Fibroblast of lung (primary cell): ENCODE data around the gene PTTG1IP2. TPM values are rescaled to one million over a fixed set of nuclear protein-coding genes. Genes with fewer than 3 reads are reported as not detected.

Experiments
- DNase-seq, 2 donors: peaks; one replicate each; pipeline versions ENCODE4 v3.0.0 to v3.0.0-alpha.2; 2010; ENCODE audit warnings: low read depth in 2 of 2
- H2AFZ ChIP-seq: 2 replicates; pipeline ENCODE4 v1.5.1; 2012; ENCODE audit warnings: low read length, control low read depth, inconsistent platforms
- H3K27ac ChIP-seq: 2 replicates; pipeline ENCODE4 v1.5.1; 2011; ENCODE audit warnings: low read length, control low read depth; ENCODE audit not compliant: insufficient read depth
- H3K27me3 ChIP-seq: 2 replicates; pipeline ENCODE4 v1.5.1; 2011; ENCODE audit warnings: mild to moderate bottlenecking, low read length; ENCODE audit not compliant: control insufficient read depth, insufficient read depth
- H3K36me3 ChIP-seq: 2 replicates; pipeline ENCODE4 v1.5.1; 2011; ENCODE audit warnings: low read length; ENCODE audit not compliant: control insufficient read depth, insufficient read depth
- H3K4me1 ChIP-seq: 2 replicates; pipeline ENCODE4 v1.5.1; 2011; ENCODE audit warnings: low read length; ENCODE audit not compliant: control insufficient read depth, insufficient read depth; ENCODE audit errors: extremely low read depth
- H3K4me2 ChIP-seq: 2 replicates; pipeline ENCODE4 v1.5.1; 2011; ENCODE audit warnings: low read length, control low read depth; ENCODE audit not compliant: insufficient read depth; ENCODE audit errors: extremely low read depth
- H3K4me3 ChIP-seq, 4 experiments: fragments of 200-600 bp in 1 of 4; sonication (generic) in 1 of 4; replicated peaks in 1 of 4; 2 replicates each; pipeline ENCODE4 v1.5.1; 2011 to 2016; ENCODE audit warnings: low read length in 4 of 4, low read depth in 3 of 4, mild to moderate bottlenecking in 3 of 4, control low read depth in 2 of 4, inconsistent platforms in 1 of 4, mixed read lengths in 1 of 4; ENCODE audit not compliant: insufficient read depth in 1 of 4; ENCODE audit errors: control extremely low read depth in 1 of 4
- H3K79me2 ChIP-seq: 2 replicates; pipeline ENCODE4 v1.5.1; 2012; ENCODE audit warnings: mild to moderate bottlenecking, low read length, inconsistent platforms; ENCODE audit not compliant: control insufficient read depth, insufficient read depth
- H3K9ac ChIP-seq: 2 replicates; pipeline ENCODE4 v1.5.1; 2011; ENCODE audit warnings: mild to moderate bottlenecking, low read length, control low read depth; ENCODE audit not compliant: insufficient read depth
- H3K9me3 ChIP-seq: 2 replicates; pipeline ENCODE4 v1.5.1; 2012; ENCODE audit warnings: low read depth, low read length; ENCODE audit not compliant: control insufficient read depth, insufficient read depth
- H4K20me1 ChIP-seq: 2 replicates; pipeline ENCODE4 v1.5.1; 2011; ENCODE audit warnings: low read length; ENCODE audit not compliant: control insufficient read depth, insufficient read depth; ENCODE audit errors: extremely low read depth
- CTCF ChIP-seq, 2 donors: IDR thresholded peaks in 1 of 2; conservative IDR thresholded peaks in 1 of 2; 1 replicate in 1 of 2; 2 replicates in 1 of 2; pipeline ENCODE4 v1.5.1; 2011 to 2012; ENCODE audit warnings: low read length in 2 of 2, control low read depth in 1 of 2, inconsistent platforms in 1 of 2, low read depth in 1 of 2, mild to moderate bottlenecking in 1 of 2
- EZH2 ChIP-seq: IDR thresholded peaks from 2 replicates; pipeline ENCODE4 v1.5.1; 2012; ENCODE audit warnings: low read length, control low read depth, mild to moderate bottlenecking; ENCODE audit errors: missing control alignments
- polyA minus RNA-seq: library from RNA; depleted of rRNA, polyadenylated mRNA; stranded (reverse); fragments of >200 nt; gene quantifications from 2 replicates; pipeline ENCODE4 v1.2.3, GENCODE V29; 2011; ENCODE audit warnings: low replicate concordance
- polyA plus RNA-seq, 2 donors: library from polyadenylated mRNA; depleted of rRNA in 1 of 2; stranded (reverse) in 1 of 2; unstranded in 1 of 2; fragments of >200 nt; gene quantifications; 2 replicates each; pipeline ENCODE4 v1.2.1, GENCODE V29; 2011 to 2012; ENCODE audit warnings: missing spikeins in 1 of 2
- total RNA-seq: library from RNA; depleted of rRNA; stranded (reverse); fragments of >200 nt; gene quantifications from 2 replicates; pipeline ENCODE4 v1.2.1, GENCODE V29; 2014

The PTTG1IP2 gene
- total RNA-seq (not detected in 2 replicates), polyA plus RNA-seq (not detected in 2 replicates), polyA minus RNA-seq (not detected in 2 replicates)
- not detected in 2 replicates for polyA plus RNA-seq (2012)

DNA sequence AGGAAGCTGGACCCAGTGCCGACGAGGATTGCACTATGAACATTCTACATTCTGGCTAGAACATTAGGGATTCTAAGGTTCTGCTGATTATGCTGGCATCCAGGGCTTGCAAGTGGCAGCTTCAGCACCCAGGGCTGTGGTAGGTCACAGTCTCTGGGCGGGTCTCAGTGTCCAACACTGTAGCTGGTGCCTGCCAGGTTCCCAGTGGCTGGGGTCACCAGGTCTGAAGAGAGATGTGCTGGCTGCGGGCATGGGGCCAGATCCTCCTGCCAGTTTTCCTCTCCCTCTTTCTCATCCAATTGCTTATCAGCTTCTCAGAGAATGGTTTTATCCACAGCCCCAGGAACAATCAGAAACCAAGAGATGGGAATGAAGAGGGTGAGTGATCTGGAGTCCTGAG is at the start of gene PTTG1IP2:
Gene PTTG1IP2 (plus strand): TSS at position 86 of the 400 bp plus-strand sequence. CDS start 148 bp downstream, at position 234.
- Histone ChIP-seq H4K20me1 (no peaks in the 10 kb centered on the region), H2AFZ (no peak within 1 kb of the TSS), H3K79me2 (no peaks in the 10 kb centered on the region), H3K4me1 (no peaks in the 10 kb centered on the region), H3K4me2 (no peak within 1 kb of the TSS), H3K4me3 (no peak within 1 kb of the TSS), H3K27me3 (no peaks in the 10 kb centered on the region), H3K9ac (no peak within 1 kb of the TSS), H3K27ac (no peak within 1 kb of the TSS), H3K9me3 (no peaks in the 10 kb centered on the region), H3K36me3 (no peaks in the 10 kb centered on the region)
- no peak for DNase-seq
- no peak for TF ChIP-seq CTCF (conservative IDR thresholded peaks at IDR 0.05 in 1 of 2, IDR thresholded peaks at IDR 0.05 in 1 of 2; ENCODE audit: low read depth in 1 of 2, low read length in 2 of 2)
- no peak for TF ChIP-seq EZH2

DNA sequence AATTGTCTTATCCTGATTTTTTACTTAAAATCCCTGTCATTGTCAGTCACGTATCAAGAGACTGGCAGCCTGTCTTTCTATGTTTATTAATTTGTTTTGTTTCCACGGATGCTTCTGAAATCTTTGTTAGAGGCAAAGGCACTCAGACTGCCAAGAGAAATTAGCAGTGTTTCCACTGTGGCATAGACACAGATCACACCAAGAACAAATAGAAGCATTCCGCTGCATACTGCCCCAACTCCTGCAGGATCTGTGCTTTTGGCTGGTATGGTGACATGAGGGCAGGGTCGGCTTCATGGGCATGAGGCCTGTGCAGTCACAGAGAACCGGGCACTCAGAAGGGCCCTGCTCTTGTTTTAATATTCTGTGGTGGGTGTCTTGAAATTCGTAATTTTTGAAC is 47.8 kb upstream of the PTTG1IP2 start:
- Histone ChIP-seq H3K4me2 (no peak overlapping the region), H4K20me1 (no peaks in the 10 kb centered on the region), H3K9me3 (no peaks in the 10 kb centered on the region), H3K9ac (no peak overlapping the region), H3K4me3 (no peak overlapping the region), H3K27me3 (no peaks in the 10 kb centered on the region), H3K27ac (no peak overlapping the region), H3K79me2 (no peaks in the 10 kb centered on the region), H3K36me3 (no peaks in the 10 kb centered on the region), H2AFZ (no peak overlapping the region), H3K4me1 (no peaks in the 10 kb centered on the region)
- no peak for TF ChIP-seq CTCF (conservative IDR thresholded peaks at IDR 0.05 in 1 of 2, IDR thresholded peaks at IDR 0.05 in 1 of 2; ENCODE audit: low read depth in 1 of 2, low read length in 2 of 2)
- TF ChIP-seq EZH2 = no peak
- no peak for DNase-seq

GRCh38 chr7:90424720-90425119 is 44.7 kb upstream of the PTTG1IP2 start:
- H4K20me1 ChIP-seq = no peaks in the 10 kb centered on the region
- no peak overlapping the region for H3K4me2 ChIP-seq
- TF ChIP-seq CTCF (conservative IDR thresholded peaks at IDR 0.05 in 1 of 2, IDR thresholded peaks at IDR 0.05 in 1 of 2; ENCODE audit: low read depth in 1 of 2, low read length in 2 of 2) (no peak), EZH2 (no peak)
- H3K27ac ChIP-seq = no peak overlapping the region
- H3K9ac ChIP-seq = no peak overlapping the region
- H3K36me3 ChIP-seq = no peaks in the 10 kb centered on the region
- no peak overlapping the region for H2AFZ ChIP-seq
- no peaks in the 10 kb centered on the region for H3K79me2 ChIP-seq
- no peaks in the 10 kb centered on the region for H3K4me1 ChIP-seq
- no peak overlapping the region for H3K4me3 ChIP-seq
- DNase-seq = no peak
- H3K27me3 ChIP-seq = no peaks in the 10 kb centered on the region
- no peaks in the 10 kb centered on the region for H3K9me3 ChIP-seq
